Ammon's horn (tissue), 1 donor: ENCODE results near the gene SPANXN5.
"Not testable (repeated sequence)": the region's sequence is repeated elsewhere in the genome, so short reads cannot be mapped to it uniquely, and the experiment has no call there.

ENCODE experiments used
- DNase-seq: peaks from one replicate; pipeline ENCODE4 v3.0.0-alpha.2; 2016; ENCODE audit warnings: low spot score

Gene SPANXN5

DNA sequence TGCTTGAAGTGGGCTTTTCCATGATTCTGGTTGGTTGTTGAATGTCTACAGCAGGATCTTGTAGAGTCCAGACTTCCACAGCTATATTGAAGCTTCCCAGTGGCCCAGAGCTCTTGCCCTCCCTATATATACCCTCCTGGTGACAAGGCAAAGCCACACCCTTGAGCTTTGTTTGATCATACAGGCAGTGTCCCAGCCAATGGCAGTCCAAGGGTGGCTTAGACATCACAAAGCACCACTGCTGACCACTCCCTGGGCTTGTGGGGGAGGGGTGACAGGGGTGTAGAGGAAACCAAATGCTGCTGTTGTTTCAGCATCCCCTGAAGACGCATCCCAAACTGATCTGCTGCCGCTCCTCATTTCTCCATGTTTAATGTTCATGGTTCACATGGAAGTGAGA is at the start of gene SPANXN5:
TSS of gene SPANXN5 (minus strand) at position 101 of the 400 bp plus-strand sequence. CDS start at position 22, 79 bp downstream.
- not testable (repeated sequence) for DNase-seq

- DNase-seq: not testable (repeated sequence)
Measured at GRCh38 chrX:52843619-52844018, 46.4 kb upstream of the SPANXN5 start.

DNA sequence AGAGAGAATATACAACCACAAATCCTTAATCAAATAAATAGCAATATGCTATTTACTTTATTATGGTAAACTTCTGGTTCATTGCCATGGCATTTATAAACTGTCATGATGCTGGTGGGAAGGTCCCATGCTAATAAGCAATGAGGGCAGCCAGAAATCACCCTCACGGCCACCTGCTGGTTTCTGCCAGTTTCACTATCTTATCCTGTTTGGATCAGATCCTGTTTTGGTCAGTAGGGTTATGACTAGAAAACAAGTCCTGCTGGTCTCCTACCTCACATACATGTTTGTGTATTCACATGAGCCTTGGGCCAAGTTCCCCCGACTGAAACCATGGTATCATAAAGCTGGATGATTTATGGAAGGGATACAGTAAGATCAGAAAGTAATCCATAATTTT is 41.9 kb upstream of the SPANXN5 start:
- no peak for DNase-seq

GRCh38 chrX:52830551-52830950 is 33.3 kb upstream of the SPANXN5 start:
- DNase-seq: no peak

- no peak for DNase-seq
Measured at GRCh38 chrX:52824608-52825007, 27.4 kb upstream of the SPANXN5 start.

- DNase-seq: no peak
Measured at GRCh38 chrX:52821079-52821760, 24.0 kb upstream of the SPANXN5 start.

DNA sequence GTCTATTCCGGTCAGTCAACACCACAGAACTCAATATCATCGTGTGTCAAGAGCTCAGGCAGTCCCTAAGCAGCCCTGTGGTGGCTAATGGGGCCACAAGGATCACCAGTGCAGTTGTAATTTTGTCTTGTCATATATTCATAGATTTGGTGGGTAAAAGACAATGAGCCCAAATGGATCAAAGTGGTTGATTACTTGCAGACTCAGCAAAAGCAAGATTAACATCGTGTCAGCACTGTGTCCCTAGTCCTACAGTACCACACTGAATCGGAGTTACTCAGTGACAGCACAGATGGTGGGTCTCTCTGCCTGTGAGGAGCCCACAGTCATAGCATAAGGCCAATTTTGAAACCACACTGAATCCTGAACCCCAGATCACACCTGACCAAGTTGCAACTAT is 22.6 kb upstream of the SPANXN5 start:
- no peak for DNase-seq

DNA sequence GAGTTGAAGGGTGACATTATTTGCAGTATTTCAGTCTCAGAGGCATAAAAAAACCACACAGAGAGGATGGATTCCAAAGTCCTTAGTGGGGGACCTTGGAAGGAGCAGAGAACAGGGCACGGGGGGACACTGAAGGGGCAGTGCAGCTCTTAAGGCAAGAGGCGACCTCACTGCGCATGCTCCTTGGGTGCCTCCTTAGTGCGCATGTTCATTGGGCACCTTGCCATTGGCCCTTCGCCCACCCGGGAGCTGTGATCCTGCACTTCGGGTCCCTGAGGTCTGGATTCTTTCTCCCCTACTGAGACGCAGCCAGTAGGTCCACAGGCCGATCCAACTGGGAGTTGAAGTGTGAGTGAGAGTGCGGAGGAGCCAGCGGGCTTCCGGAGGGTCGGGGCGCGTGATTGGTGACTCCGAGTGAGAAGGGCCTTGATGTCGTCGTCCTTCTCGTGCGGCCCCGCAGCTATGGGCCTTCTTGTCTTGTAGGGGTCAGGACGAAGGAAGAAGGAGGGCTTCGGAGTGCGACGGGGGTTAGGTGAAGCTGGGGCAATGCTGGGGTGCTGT is 13.9 kb upstream of the SPANXN5 start, which contains the start of gene XAGE5:
TSS of gene XAGE5 (plus strand) at position 223 of the 561 bp plus-strand sequence. CDS start 1,280 bp downstream, outside the sequence.
- DNase-seq: no peak

GRCh38 chrX:52804876-52805275 is 7.6 kb upstream of the SPANXN5 start:
- DNase-seq: not testable (repeated sequence)

GRCh38 chrX:52773504-52773903 is 23.7 kb downstream of the SPANXN5 start:
- not testable (repeated sequence) for DNase-seq

GRCh38 chrX:52765983-52766382 is 31.2 kb downstream of the SPANXN5 start:
- DNase-seq: not testable (repeated sequence)

- DNase-seq: not testable (repeated sequence)
Measured at GRCh38 chrX:52750952-52751351, 46.3 kb downstream of the SPANXN5 start, which contains the start of gene SSX2B. Gene SSX2B (plus strand): TSS chrX:52751252. CDS start chrX:52752681, 1,429 bp downstream.
